GM12874 (cell line): ENCODE results near the gene PSPN.

Experiments used
- CTCF ChIP-seq: IDR thresholded peaks from 2 replicates; pipeline ENCODE4 v1.5.1; 2011; ENCODE audit warnings: low read depth, mild to moderate bottlenecking, control low read depth, low read length, moderate library complexity; ENCODE audit not compliant: insufficient read depth

The PSPN gene

GRCh38 chr19:6417713-6418561, 42.2 kb upstream of the PSPN start:
- TF ChIP-seq CTCF: no peak

GRCh38 chr19:6416658-6417405, 41.1 kb upstream of the PSPN start:
- no peak for TF ChIP-seq CTCF

- no peak for TF ChIP-seq CTCF
Observed at GRCh38 chr19:6415591-6416190, 40.0 kb upstream of the PSPN start.

GRCh38 chr19:6414793-6415590, 39.3 kb upstream of the PSPN start:
- no peak for TF ChIP-seq CTCF

GRCh38 chr19:6413721-6414643, 38.2 kb upstream of the PSPN start:
- TF ChIP-seq CTCF: no peak

- TF ChIP-seq CTCF: no peak
Observed at GRCh38 chr19:6413291-6413690, 37.6 kb upstream of the PSPN start.
